HG03064 (cell line): ENCODE results near the gene SMARCA2.
A peak's percentile ranks its signal among the peaks of the same experiment; 100 is the strongest.
"Not testable (repeated sequence)": the region's sequence is repeated elsewhere in the genome, so short reads cannot be mapped to it uniquely, and the experiment has no call there.

Experiments used
- ATAC-seq: cut with Tn5 transposase; IDR thresholded peaks from one replicate; pipeline ENCODE4 v1.9.1; 2021; ENCODE audit warnings: low read depth; ENCODE audit not compliant: unreplicated experiment

Gene SMARCA2

GRCh38 chr9:2134391-2134790 lies 119.2 kb downstream of the SMARCA2 start:
- ATAC-seq = no peak

DNA sequence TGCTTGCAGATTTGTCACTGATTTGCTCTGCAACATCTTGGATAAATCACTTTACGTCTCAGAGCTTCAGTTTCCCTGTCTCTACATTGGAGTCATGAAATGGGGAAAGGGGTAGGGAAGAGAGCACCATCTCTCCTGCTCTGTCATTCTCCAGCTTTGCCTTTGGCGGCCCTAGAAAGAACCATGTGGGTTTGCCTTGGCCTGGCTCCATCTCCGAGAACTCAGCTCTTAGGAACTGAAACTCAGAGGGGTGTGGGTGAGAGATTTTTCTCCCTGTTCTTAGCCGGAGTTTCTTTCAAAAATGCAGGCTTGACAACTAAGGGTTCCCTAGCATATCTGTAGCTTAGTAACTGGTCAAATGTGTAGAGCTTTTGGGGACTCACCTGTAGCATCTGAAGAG lies 123.5 kb downstream of the SMARCA2 start:
- no peak for ATAC-seq

DNA sequence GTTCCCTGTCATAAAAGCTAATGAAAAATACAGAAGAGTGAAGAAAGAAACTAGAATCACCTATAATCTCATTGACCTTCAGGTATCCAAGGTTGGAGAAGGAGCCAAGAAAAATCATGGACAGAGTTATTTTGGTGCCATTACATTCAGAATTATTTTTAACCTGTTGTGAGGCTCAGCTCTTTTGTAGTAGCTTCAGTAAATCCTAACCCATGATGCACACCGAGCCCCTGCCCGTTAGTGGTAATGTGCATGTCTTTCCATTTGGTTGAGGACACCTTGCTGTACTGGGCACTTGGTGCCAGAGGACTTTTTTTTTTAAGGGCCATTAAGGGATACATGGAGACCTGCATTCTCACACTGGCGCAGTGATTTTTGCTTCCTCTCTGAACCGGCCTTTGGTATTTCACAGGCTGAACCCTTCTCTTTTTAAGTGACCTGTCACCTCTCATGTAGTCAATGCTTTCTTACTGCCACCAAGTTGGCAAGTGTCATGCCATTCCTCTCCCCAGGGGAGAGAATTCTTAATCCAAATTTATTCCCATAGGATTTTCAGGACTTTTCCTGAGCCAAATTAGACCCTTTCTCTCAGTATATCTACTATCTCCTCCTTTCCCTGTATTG lies 125.6 kb downstream of the SMARCA2 start:
- no peak for ATAC-seq

- no peak for ATAC-seq
Measured at GRCh38 chr9:2142212-2142611, 127.1 kb downstream of the SMARCA2 start.

DNA sequence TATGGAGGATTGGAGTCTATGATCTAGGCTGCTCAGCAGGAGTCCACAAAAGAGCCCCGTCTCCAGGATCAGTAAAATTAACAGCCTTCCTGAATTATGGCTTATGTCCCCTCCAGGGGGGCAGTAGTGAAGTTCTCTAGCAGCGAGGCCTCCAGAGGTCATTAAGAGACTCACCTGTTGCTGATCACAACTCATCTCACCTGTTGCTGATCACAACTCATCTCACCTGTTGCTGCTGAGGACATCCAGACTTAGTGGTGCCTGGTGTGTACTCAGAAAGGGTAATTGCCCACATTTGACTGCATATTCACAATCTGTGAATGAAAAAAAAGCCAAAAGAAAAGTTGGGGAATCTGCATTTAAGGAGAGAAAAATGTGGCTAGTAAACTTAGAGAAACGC lies 129.5 kb downstream of the SMARCA2 start:
- ATAC-seq = no peak

DNA sequence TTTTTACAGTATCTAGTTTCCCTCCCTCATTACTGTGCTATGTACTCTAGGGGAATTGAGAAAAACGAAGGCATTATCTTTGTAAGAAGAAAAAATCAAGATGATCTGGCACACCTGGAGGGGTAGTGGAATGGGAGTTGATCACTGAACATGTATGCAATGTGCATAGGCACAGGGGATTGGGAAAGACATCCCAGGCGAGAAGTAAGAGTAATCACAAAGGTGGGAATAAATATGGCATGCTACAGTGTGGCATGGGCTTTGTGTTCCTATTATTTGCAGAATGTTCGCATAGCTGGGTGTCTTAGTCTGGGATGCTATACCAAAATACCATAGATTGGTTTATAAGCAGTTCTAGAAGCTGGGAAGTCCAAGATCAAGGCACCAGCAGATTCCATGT lies 130.6 kb downstream of the SMARCA2 start:
- ATAC-seq = no peak

DNA sequence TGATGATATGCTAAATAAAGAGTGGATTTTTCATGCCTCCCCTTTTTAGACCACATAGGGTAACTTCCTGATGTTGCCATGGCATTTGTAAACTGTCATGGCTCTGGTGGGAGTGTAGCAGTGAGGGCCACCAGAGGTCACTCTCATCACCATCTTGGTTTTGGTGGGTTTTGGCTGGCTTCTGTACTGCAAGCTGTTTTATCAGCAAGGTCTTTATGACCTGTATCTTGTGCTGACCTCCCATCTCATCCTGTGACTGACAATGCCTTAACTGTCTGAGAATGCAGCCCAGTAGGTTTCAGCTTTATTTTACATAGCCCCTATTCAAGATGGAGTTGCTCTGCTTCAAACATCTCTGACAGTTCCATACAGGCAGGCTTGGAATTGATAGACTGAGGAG lies 131.6 kb downstream of the SMARCA2 start:
- ATAC-seq = not testable (repeated sequence)

GRCh38 chr9:2150338-2150737 lies 135.2 kb downstream of the SMARCA2 start:
- ATAC-seq = no peak

DNA sequence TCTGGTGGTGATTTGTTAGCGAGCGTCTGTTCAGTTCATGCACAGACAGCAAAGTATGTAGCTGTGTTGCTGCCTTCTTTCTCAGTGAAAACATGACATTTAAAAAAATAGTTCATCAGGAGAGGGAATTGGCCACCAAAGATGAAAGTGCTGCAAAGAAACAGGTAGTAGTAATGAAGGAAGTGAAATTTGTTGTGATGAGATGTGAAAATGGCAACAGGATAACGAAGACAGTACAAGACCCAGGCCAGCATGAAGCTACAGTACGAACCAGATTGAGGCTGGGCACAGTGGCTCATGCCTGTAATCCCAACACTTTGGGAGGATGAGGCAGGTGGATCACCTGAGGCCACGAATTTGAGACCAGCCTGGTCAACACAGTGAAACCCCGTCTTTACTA lies 136.0 kb downstream of the SMARCA2 start:
- no peak for ATAC-seq

- ATAC-seq = no peak
Measured at GRCh38 chr9:2152966-2153629, 138.0 kb downstream of the SMARCA2 start.

GRCh38 chr9:2153630-2154217 lies 138.6 kb downstream of the SMARCA2 start:
- ATAC-seq = no peak

GRCh38 chr9:2154731-2155130 lies 139.6 kb downstream of the SMARCA2 start:
- no peak for ATAC-seq

- ATAC-seq = no peak
Measured at GRCh38 chr9:2155966-2156365, 140.8 kb downstream of the SMARCA2 start.

GRCh38 chr9:2157277-2158110 lies 142.3 kb downstream of the SMARCA2 start:
- peak; percentile 18 for ATAC-seq

GRCh38 chr9:2158111-2158610 lies 143.0 kb downstream of the SMARCA2 start:
- ATAC-seq = peak; percentile 36

DNA sequence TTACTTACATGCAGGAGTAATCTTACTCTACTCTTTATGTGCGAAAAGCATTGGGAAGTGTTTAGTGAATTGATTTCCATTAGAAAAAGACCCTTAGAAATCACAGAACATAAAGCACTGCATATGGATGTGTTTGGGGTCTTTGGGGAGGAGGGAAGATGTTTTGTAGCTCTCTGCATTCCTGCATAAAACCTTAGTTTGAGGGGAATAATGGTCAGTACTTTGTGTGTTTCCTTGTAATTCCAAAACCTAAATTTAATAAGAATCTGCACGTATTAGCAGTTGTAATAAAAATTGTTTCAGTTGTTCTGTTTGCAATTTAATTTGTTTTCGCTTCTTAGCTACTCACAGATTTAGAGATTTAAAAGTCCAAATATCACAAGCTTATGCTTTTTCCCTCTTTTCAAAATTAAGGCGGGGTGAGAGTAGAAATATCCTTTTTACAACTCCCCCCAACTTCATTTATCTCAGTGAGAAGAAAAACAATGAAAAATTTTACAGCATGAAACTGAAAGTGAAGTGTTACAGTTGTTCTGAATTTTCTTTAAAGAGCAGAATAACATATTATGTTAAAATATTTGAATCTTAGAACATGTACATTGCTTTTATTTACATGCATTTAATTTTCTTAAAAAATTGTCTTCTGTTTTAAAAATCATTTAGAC lies 143.8 kb downstream of the SMARCA2 start:
- ATAC-seq = no peak

GRCh38 chr9:2159521-2160454 lies 144.6 kb downstream of the SMARCA2 start:
- no peak for ATAC-seq

DNA sequence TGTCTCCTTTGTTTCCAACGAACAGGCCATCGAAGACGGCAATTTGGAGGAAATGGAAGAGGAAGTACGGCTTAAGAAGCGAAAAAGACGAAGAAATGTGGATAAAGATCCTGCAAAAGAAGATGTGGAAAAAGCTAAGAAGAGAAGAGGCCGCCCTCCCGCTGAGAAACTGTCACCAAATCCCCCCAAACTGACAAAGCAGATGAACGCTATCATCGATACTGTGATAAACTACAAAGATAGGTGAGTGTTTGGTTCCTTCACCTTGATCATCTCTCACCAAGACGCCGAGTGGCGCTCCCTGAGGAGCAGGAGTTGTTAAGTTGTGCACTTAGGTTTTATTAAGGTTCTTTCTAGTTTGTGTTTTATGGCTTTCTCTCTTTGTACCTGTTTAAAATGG lies 146.5 kb downstream of the SMARCA2 start:
- no peak for ATAC-seq

- no peak for ATAC-seq
Measured at GRCh38 chr9:2163231-2163885, 148.2 kb downstream of the SMARCA2 start.
